Calu3 (cell line): Measurements from ENCODE around the gene TWF2. TPM values are rescaled to one million over a fixed set of nuclear protein-coding genes. Genes with fewer than 3 reads are reported as not detected.

Source experiments
- BruUV-seq: library from RNA; stranded (reverse); fragments of 400-500 nt; replicated peaks from 2 replicates; lab custom pipeline; 2021; lab: Mats Ljungman, UMichigan
- CTCF ChIA-PET: fragments of 300-600 bp; sonication (Branson Sonifier 250); formaldehyde crosslinking; loops from one replicate; lab custom pipeline; 2022; ENCODE audit warnings: antibody characterized with exemption; lab: Charles Lee
- DNase-seq: peaks from one replicate; pipeline ENCODE4 v3.0.0; 2022
- H3K27ac Mint-ChIP-seq: one replicate; pipeline ENCODE4 v1.8.0; 2022; ENCODE audit warnings: mixed read lengths; ENCODE audit not compliant: unreplicated experiment
- H3K27me3 Mint-ChIP-seq: one replicate; pipeline ENCODE4 v1.8.0; 2022; ENCODE audit warnings: mixed read lengths; ENCODE audit not compliant: unreplicated experiment
- H3K36me3 Mint-ChIP-seq: one replicate; pipeline ENCODE4 v1.8.0; 2022; ENCODE audit warnings: mild to moderate bottlenecking, moderate library complexity, mixed read lengths; ENCODE audit not compliant: insufficient read depth, unreplicated experiment
- H3K4me1 Mint-ChIP-seq: one replicate; pipeline ENCODE4 v1.8.0; 2022; ENCODE audit warnings: mild to moderate bottlenecking, low read depth, mixed read lengths; ENCODE audit not compliant: unreplicated experiment
- H3K4me3 Mint-ChIP-seq: one replicate; pipeline ENCODE4 v1.8.0; 2022; ENCODE audit warnings: mild to moderate bottlenecking, low read depth, moderate library complexity, mixed read lengths; ENCODE audit not compliant: unreplicated experiment
- H3K9me3 Mint-ChIP-seq: one replicate; pipeline ENCODE4 v1.8.0; 2022; ENCODE audit warnings: low read depth, mixed read lengths; ENCODE audit not compliant: unreplicated experiment
- intact Hi-C: fragments of 100-400 bp; cut with micrococcal nuclease; formaldehyde crosslinking; loops from one replicate; pipeline ENCODE4 v1.10.0; 2022; ENCODE audit not compliant: unreplicated experiment
- microRNA-seq: library from miRNA; unstranded; fragments of <30 nt; microRNA quantifications from one replicate; pipeline ENCODE4 v1.2.0, GENCODE V29; 2022
- total RNA-seq: library from RNA; stranded (reverse); gene quantifications from 2 replicates; pipeline ENCODE4 v1.2.3, GENCODE V29; 2022
- TF ChIP-seq, protein P1 (sequence below): fragments of 200-600 bp; IDR thresholded peaks from one replicate; pipeline ENCODE4 v1.8.0; 2022; ENCODE audit warnings: antibody characterized with exemption; ENCODE audit not compliant: unreplicated experiment

The TWF2 gene
- total RNA-seq, 1 experiment from 2014 or later = 49.1 TPM

DNA sequence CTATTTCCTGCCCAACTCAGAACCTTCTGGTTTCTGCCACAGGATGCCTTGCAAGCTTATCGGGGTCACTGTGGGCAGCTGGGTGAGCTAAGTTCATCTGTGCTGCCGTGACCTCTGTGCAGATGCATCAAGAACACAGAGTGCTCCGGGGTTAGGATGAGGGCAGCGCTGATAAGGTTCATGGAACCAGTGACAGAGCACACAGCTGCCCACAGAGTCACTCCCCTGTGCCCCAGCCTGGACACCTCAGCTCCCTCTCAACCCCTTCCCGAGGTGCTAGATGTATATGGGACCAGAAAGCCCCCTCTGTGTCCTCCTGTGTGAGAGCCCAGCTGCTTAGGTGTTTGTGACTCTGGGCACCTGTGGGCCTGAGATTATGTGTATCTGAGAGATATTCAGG lies 56.8 kb downstream of the TWF2 start:
- CTCF ChIA-PET = interaction anchor here (0.8 to 1.2 kb wide), 2 partner anchors 27 to 89 kb away, joined by 3 read pairs; no protein-coding TSS in a partner anchor
- intact Hi-C loops = no loop called here
- DNase-seq = no peak
- no TSS peak for BruUV-seq
- H3K27me3 Mint-ChIP-seq = no peaks in the 10 kb centered on the region
- no peak overlapping the region for H3K4me3 Mint-ChIP-seq
- peaks cover 6% of the 10 kb centered on the region for H3K4me1 Mint-ChIP-seq
- TF ChIP-seq, protein P1, sequence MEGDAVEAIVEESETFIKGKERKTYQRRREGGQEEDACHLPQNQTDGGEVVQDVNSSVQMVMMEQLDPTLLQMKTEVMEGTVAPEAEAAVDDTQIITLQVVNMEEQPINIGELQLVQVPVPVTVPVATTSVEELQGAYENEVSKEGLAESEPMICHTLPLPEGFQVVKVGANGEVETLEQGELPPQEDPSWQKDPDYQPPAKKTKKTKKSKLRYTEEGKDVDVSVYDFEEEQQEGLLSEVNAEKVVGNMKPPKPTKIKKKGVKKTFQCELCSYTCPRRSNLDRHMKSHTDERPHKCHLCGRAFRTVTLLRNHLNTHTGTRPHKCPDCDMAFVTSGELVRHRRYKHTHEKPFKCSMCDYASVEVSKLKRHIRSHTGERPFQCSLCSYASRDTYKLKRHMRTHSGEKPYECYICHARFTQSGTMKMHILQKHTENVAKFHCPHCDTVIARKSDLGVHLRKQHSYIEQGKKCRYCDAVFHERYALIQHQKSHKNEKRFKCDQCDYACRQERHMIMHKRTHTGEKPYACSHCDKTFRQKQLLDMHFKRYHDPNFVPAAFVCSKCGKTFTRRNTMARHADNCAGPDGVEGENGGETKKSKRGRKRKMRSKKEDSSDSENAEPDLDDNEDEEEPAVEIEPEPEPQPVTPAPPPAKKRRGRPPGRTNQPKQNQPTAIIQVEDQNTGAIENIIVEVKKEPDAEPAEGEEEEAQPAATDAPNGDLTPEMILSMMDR = no peak
- no peaks in the 10 kb centered on the region for H3K9me3 Mint-ChIP-seq
- no peaks in the 10 kb centered on the region for H3K36me3 Mint-ChIP-seq
- no peak overlapping the region for H3K27ac Mint-ChIP-seq

DNA sequence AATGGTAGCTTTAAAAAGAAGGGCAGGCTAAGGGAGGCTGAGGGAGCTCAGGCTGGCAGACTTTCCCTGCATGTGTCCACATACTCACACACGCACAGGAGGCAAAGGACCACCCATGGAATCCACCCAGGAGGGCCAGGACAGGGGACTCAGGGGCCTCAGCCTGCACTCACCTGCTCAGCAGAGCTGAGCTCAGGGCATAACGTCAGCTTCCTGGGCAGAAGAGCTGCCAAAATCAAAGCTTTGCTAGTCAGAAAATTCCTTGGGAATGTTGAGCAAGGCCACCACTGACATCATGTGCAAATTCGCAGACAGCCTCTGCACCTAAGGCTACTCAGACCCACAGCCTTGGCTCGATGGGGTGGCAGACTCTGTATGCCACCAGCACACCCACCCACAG lies 57.4 kb downstream of the TWF2 start:
- BruUV-seq = no TSS peak
- Mint-ChIP-seq H3K9me3 (no peaks in the 10 kb centered on the region), H3K27me3 (no peaks in the 10 kb centered on the region), H3K36me3 (no peaks in the 10 kb centered on the region), H3K27ac (no peak overlapping the region), H3K4me1 (peaks cover 12% of the 10 kb centered on the region), H3K4me3 (no peak overlapping the region)
- no peak for DNase-seq
- TF ChIP-seq, protein P1 = no peak
- CTCF ChIA-PET = interaction anchor here (0.8 to 1.2 kb wide), 3 partner anchors 27 to 88 kb away, joined by 3 to 4 read pairs (median 3); no protein-coding TSS in a partner anchor
- intact Hi-C loops = no loop called here

Small RNA genes lying within 50 kb of the gene (microRNA-seq; reads per million reads assigned to microRNA genes)
- gene MIRLET7G = 73,976 reads per million, percentile 99 among the genes with 10 or more reads in this experiment

Other genes starting within 250 kb of the TWF2 start
- gene RPL29, start 243.3 kb downstream of the TWF2 start, total RNA-seq = 747 and 782 TPM in 2 replicates
- gene DUSP7, start 182.6 kb downstream of the TWF2 start, total RNA-seq = 7.7 and 7.9 TPM in 2 replicates
- gene POC1A, start 84.7 kb downstream of the TWF2 start, total RNA-seq = 26.4 and 26.9 TPM in 2 replicates
- gene ALAS1, start 41.0 kb downstream of the TWF2 start, total RNA-seq = 80.2 and 81.7 TPM in 2 replicates
- 0.14 and 0.27 TPM in 2 replicates for gene TLR9, start 13.5 kb downstream of the TWF2 start, total RNA-seq
- 6.5 and 7.1 TPM in 2 replicates for gene PPM1M, start 6.6 kb upstream of the TWF2 start, total RNA-seq
- gene WDR82, start 39.5 kb upstream of the TWF2 start, total RNA-seq = 55.4 and 59.7 TPM in 2 replicates
- 9.4 and 10.7 TPM in 2 replicates for gene GLYCTK, start 48.7 kb upstream of the TWF2 start, total RNA-seq
- 10.2 and 13.1 TPM in 2 replicates for gene DNAH1, start 77.2 kb upstream of the TWF2 start, total RNA-seq
- 55.7 and 65.7 TPM in 2 replicates for gene BAP1, start 170.8 kb upstream of the TWF2 start, total RNA-seq
- 3.9 and 5.4 TPM in 2 replicates for gene PHF7, start 171.5 kb upstream of the TWF2 start, total RNA-seq
- 0.12 and 0.33 TPM in 2 replicates for gene SEMA3G, start 205.9 kb upstream of the TWF2 start, total RNA-seq
- gene TNNC1, start 214.9 kb upstream of the TWF2 start, total RNA-seq = 25.5 and 26.5 TPM in 2 replicates
- 58.6 and 67.4 TPM in 2 replicates for gene NISCH, start 216.4 kb upstream of the TWF2 start, total RNA-seq